GM12801 (cell line): Measurements from ENCODE around the gene ANAPC13.

ENCODE experiments used
- CTCF ChIP-seq: IDR thresholded peaks from one replicate; pipeline ENCODE4 v1.5.1; 2011; ENCODE audit warnings: control low read depth; ENCODE audit not compliant: insufficient read length; ENCODE audit errors: extremely low read depth

Gene ANAPC13

GRCh38 chr3:134482622-134483021, 3.2 kb downstream of the ANAPC13 start:
- no peak for TF ChIP-seq CTCF

- no peak for TF ChIP-seq CTCF
Measured at GRCh38 chr3:134481166-134481565, 4.6 kb downstream of the ANAPC13 start.

- no peak for TF ChIP-seq CTCF
Measured at GRCh38 chr3:134480546-134480945, 5.2 kb downstream of the ANAPC13 start.

GRCh38 chr3:134477938-134478337, 7.8 kb downstream of the ANAPC13 start:
- TF ChIP-seq CTCF, result no peak

GRCh38 chr3:134477002-134477401, 8.8 kb downstream of the ANAPC13 start:
- TF ChIP-seq CTCF, result no peak

- no peak for TF ChIP-seq CTCF
Measured at GRCh38 chr3:134476306-134476705, 9.5 kb downstream of the ANAPC13 start.

GRCh38 chr3:134474956-134475355, 10.8 kb downstream of the ANAPC13 start:
- TF ChIP-seq CTCF, result no peak
